VCaP (cell line): Measurements from ENCODE around the gene PFN4.
A peak's percentile ranks its signal among the peaks of the same experiment; 100 is the strongest.
"Not testable (repeated sequence)": the region's sequence is repeated elsewhere in the genome, so short reads cannot be mapped to it uniquely, and the experiment has no call there.

ENCODE experiments used
- H3K27ac ChIP-seq: fragments of 450-650 bp; 2 replicates; pipeline ENCODE4 v1.5.1; 2017
- TF ChIP-seq, protein P1 (sequence below): fragments of 450-650 bp; conservative IDR thresholded peaks from 2 replicates; pipeline ENCODE4 v1.5.1; 2017; ENCODE audit warnings: mild to moderate bottlenecking, moderate library complexity

PFN4 gene

DNA sequence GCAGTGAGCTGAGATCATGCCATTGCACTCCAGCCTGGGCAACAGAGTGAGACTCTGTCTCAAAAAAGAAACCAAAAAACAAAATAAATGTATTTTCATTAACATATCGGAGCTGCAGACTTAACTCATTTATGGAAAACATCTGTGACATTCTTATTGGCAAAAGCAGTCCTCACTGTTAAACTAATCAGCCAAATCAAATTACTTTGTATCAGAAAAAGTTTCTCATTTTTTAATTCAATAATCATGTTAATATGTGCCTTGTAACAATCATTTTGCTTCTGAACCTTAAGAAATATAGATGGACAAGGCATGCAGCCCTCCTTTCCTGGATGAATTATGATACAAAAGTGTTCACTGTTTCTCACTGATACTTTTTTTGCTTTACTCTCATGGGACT, 20.5 kb downstream of the PFN4 start:
- TF ChIP-seq, protein P1, sequence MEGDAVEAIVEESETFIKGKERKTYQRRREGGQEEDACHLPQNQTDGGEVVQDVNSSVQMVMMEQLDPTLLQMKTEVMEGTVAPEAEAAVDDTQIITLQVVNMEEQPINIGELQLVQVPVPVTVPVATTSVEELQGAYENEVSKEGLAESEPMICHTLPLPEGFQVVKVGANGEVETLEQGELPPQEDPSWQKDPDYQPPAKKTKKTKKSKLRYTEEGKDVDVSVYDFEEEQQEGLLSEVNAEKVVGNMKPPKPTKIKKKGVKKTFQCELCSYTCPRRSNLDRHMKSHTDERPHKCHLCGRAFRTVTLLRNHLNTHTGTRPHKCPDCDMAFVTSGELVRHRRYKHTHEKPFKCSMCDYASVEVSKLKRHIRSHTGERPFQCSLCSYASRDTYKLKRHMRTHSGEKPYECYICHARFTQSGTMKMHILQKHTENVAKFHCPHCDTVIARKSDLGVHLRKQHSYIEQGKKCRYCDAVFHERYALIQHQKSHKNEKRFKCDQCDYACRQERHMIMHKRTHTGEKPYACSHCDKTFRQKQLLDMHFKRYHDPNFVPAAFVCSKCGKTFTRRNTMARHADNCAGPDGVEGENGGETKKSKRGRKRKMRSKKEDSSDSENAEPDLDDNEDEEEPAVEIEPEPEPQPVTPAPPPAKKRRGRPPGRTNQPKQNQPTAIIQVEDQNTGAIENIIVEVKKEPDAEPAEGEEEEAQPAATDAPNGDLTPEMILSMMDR = no peak
- H3K27ac ChIP-seq = no peak overlapping the region

DNA sequence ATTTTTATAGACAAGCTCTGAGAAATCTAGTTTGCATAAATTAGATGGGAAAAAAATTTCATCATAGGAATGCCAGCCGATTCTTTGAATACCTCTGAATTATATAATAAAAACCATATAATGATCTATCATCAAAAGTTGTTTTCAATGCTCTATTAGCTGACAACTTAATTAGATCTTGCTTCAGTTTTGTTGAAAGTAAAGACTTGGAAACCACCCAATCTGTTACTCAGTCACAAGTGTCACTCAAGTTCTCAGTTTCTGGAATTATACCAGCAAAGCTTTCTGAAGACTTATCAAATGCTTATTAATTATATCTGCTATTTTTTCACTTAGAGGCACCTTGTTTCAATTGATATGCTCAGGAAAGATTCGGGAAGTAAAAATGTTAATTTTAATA, 21.1 kb downstream of the PFN4 start:
- TF ChIP-seq, protein P1 = no peak
- H3K27ac ChIP-seq = no peak overlapping the region

DNA sequence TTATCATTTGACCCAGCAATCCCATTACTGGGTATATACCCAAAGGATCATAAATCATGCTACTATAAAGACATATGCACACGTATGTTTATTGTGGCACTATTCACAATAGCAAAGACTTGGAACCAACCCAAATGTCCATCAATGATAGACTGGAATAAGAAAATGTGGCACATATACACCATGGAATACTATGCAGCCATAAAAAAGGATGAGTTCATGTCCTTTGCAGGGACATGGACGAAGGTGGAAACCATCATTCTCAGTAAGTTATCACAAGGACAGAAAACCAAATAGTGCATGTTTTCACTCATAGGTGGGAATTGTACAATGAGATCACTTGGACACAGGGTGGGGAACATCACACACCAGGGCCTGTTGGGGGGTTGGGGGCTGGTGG, 22.4 kb downstream of the PFN4 start:
- H3K27ac ChIP-seq = not testable (repeated sequence)

DNA sequence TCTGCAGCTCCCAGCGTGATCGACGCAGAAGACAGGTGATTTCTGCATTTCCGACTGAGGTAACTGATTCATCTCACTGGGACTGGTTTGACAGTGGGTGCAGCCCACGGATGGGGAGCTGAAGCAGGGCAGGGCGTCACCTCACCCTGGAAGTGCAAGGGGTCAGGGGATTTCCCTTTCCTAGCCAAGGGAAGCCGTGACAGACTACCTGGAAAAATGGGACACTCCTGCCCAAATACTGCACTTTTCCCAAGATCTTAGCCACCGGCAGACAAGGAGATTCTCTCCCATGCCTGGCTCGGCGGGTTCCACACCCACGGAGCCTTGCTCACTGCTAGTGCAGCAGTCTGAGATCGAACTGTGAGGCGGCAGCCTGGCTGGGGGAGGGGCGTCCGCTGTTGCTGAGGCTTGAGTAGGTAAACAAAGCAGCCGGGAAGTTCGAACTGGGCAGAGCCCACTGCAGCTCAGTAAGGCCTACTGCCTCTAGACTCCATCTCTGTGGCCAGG, 27.9 kb downstream of the PFN4 start:
- not testable (repeated sequence) for H3K27ac ChIP-seq

DNA sequence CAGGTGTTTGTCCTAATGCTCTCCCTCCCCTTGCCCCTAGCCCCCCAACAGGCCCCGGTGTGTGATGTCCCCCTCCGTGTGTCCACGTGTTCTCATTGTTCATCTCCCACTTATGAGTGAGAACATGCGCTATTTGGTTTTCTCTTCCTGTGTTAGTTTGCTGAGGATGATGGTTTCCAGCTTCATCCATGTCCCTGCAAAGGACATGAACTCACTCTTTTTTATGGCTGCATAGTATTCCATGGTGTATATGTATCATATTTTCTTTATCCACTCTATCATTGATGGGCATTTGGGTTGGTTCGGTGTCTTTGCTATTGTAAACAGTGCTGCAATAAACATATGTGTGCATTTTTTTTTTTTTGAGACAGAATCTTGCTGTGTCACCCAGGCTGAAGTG, 29.9 kb downstream of the PFN4 start:
- not testable (repeated sequence) for H3K27ac ChIP-seq

DNA sequence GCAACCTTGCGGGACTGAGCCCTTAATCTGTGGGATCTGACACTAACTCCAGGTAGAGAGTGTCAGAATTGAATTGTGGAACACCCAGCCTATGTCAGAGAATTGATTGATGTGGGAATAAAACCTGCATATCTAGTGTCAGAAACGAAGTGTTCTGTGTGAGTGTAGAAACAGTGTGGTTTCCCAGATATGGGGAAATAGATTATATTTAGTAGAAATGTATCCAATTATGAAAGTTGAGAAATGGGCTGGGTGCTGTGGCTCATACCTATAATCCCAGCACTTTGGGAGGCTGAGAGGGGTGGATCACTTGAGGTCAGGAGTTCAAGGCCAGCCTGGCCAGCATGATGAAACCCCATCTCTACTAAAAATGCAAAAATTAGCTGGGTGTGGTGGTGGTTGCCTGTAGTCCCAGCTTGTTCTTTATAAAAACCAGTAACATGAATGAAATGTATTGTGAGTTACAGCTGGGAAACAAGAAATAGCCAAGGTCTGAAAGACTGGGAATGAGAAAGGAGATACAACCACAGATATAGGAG, 34.2 kb downstream of the PFN4 start:
- TF ChIP-seq, protein P1 = no peak

DNA sequence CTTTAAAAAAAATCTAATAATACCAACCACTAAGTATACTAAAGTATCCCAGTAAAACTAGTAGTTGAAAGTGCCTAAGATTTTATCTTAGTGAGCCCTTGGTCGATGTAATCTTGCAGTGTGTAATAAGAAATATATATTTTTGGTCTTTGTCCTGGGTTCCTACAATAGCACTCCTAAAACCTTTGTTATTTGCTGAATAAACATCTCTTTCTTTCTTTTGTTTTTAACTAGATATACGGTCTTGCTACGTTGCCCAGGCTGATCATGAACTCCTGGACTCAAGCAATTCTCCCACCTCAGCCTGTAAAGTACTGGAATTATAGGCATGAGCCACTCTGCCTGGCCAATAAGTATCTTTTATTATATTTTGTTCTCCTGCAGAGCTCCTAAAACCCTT, 36.1 kb downstream of the PFN4 start:
- H3K27ac ChIP-seq = no peak overlapping the region
- TF ChIP-seq, protein P1 = no peak

More for the DNA sequence above, 34.2 kb downstream of the PFN4 start:
- no peak overlapping the region for H3K27ac ChIP-seq

DNA sequence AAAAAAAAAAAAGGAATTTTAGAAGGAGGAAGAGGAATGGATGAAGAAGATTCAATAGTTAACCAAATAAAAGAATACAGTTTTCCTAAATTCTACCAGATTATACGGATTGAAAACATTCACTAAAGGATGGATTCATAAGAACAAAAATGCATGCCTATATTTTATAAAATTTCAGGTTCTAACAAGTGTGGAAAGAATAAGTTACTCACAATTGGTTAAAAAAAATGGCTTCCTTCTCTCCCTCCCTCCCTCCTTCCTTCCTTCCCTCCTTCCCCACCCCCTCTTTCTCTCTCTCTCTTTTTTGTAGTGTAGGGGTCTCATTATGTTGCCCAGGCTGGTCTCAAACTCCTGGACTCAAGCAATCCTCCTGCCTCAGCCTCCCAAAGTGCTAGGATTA, 36.9 kb downstream of the PFN4 start:
- H3K27ac ChIP-seq = no peak overlapping the region
- TF ChIP-seq, protein P1 = no peak

DNA sequence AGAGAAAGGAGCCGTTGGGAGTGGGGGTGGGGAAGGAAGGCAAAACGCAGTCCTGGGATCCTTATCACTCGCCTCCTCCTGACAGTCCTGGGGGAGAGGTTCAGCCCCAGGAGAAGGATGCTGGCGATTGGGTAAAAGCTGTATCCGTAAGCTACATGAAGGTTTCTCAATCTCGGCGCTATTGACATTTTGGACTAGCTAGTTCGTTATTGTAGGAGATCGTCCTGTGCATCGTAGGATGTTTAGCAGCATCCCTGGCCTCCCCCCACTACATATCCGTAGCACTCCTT, 38.0 kb downstream of the PFN4 start:
- H3K27ac ChIP-seq = peak overlapping the region; percentile 82

More for the DNA sequence above, 38.0 kb downstream of the PFN4 start:
- TF ChIP-seq, protein P1 = no peak
